ENCODE results near the gene PPP2R3A.
"Not testable (repeated sequence)": the region's sequence is repeated elsewhere in the genome, so short reads cannot be mapped to it uniquely, and the experiment has no call there.

Gene PPP2R3A

DNA sequence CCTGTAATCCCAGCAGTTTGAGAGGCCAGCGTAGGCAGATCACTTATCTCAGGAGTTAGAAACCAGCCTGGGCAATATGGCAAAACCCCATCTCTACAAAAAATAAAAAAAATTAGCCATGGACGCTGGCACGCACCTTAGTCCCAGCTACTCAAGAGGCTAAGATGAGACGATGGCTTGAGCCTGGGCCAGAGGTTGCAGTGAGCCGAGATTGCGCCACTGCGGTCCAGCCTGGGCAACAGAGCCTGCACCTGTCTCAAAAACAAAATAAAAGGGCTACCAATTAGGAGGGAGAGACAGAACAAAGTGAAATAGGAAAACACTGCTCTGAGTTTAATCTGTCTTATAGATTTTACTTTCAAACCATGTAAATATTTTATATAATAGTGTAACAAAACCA, 196.8 kb downstream of the PPP2R3A start:
- DNase-seq, result no peak

DNA sequence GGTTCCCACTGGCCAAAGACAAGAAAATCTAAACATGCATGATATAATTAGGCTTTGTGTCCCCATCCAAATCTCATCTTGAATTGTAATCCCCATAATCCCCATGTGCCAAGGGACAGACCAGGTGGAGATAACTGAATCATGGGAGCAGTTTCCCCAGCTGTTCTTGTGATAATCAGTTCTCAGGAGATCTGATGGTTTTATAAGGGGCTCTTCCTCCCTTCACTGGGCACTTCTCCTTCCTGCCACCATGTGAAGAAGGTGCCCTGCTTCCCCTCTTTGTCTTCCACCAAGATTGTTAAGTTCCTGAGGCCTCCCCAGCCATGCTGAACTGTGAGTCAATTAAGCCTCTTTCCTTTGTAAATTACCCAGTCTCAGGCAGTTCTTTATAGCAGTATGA, 198.1 kb downstream of the PPP2R3A start:
- not testable (repeated sequence) for DNase-seq

DNA sequence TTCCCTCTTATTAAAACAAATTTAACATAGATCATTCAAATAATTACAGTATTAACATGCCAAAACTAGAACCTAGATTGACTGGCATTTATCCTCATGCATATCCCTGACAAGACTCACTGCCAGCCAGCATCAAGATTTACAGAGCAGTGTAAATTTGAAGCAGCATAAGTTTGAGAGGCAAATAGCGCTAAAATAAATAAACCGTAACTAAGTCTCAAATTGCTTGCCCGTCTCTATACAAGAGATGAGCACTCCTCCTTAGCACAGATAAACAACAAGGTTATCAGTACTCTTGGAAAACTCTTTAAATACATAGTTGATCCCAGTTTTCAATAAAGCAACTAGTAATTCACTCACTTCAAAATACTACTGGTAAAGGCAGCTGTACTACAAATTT, 201.0 kb downstream of the PPP2R3A start:
- no peak for DNase-seq

DNA sequence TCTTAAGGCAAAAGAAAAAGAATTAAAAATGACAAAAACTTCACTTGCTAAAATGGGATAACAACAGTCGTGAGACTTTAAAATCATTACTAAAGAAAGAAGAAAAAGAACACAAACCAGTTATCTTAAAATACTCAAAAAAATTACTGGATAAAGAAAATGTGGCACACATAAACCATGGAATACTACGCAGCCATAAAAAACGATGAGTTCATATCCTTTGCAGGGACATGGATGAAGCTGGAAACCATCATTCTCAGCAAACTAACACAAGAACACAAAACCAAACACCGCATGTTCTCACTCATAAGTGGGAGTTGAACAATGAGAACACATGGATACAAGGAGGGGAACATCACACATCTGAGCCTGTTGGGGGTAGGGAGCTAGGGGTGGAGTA, 202.7 kb downstream of the PPP2R3A start:
- DNase-seq, result not testable (repeated sequence)

DNA sequence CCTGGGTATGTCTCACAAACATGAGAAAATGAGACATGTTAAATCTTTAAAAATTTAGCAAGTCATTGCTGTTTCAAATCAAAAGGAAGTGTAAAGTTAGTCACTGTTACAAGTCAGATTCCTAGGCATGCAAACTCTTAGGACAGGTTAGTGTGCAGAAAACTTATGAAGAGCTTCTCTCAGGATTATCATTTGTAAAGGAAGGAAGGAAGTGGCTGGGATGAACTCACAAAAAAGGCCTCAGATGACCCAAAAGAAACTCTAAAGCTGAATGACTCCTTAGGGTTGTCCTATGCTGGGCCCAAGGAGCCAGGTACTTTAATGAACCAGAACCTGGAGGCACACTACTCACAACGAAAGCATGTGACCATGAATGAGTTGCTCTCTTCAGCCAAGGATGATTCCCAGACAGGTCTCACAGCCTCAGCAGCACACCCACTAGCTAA, 205.6 kb downstream of the PPP2R3A start:
- DNase-seq, result no peak

DNA sequence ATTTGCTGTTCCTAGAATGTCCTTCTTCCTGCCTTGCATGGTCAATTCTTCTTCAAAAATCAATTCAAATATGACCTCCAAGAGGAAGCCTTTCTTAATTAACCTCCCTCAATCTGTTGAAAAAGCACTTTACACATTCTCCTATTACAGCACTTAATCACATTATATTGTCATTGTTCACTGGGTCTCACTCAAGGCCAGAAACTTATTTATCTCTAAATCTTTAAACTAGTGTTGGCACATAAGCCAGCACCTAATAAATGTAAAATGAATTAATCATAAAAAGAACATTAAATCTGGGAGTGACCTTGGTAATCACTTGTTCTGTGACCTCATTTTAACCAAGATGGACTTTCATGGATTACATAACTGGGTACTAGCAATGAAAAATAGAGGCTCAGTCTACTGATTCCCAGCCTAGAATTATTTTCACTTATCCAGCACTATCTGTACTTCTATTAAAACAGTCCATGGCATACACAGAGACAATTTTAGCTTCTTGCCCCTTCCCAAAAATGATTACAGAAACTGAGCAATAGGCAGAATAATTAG, 208.5 kb downstream of the PPP2R3A start:
- no peak for DNase-seq

DNA sequence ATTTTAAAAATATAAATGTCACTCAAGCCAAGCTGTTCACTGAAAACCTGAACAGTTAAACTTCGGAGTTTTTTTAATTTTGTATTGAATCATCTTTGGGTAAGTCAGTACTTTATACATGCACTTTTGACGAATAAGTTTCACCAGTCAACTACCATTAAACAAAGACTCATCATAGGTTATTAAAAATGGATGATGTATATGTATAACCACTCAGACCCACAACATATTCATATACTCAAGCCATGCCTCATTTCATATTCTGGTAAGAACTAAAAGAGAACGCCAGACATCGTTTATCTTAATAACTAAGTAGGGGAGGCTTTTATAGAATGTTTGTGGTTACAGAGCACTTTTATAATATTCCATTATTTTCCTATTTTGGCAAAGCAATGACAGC, 212.3 kb downstream of the PPP2R3A start:
- no peak for DNase-seq

DNA sequence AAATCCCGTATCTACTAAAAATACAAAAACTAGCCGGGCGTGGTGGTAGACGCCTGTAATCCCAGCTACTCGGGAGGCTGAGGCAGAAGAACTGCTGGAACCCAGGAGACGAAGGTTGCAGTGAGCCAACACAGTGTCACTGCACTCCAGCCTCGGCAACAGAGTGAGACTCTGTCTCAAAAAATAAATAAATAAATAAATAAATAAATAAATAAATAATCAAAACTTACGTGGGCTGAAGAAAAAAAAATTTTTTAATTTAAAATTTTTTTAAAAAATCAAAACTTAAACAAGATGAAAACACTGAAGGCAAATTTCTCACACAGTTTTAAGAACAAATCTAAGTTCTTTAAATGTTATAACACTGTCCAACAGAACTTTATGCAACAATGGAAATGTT, 216.2 kb downstream of the PPP2R3A start:
- DNase-seq, result no peak

DNA sequence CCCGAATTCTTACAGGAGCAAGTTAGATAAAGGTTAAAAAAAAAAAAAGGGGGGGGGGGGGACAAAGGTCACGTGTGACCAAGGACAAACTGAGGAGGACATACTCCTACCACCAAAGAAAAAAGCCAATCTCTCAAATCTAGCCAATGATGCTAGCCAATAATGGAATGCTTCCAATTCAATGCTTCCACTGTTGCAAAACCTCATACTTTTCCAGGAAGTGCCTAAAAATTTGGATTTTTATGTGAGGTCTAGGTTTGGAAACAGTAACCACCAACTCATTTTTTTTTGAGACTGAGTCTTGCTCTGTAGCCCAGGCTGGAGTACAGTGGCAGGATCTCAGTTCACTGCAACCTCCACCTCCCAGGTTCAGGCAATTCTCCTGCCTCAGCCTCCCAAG, 219.2 kb downstream of the PPP2R3A start:
- DNase-seq, result no peak

DNA sequence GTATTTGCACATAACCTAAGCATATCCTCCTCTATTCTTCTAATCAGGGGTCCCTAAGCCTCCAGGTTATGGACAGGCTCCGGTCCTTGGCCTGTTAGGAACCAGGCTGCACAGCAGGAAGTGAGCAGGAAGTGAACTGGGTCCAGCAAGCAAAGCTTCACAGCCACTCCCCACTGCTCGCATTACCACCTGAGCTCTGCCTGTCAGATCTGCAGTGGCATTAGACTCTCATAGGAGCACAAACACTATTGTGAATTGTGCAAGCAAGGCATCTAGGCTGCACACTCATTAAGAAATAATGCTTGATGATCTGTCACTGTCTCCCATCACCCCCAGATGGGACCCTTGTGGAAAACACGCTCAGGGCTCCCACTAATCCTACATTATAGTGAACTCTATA, 220.8 kb downstream of the PPP2R3A start:
- peak; percentile 46 for DNase-seq

DNA sequence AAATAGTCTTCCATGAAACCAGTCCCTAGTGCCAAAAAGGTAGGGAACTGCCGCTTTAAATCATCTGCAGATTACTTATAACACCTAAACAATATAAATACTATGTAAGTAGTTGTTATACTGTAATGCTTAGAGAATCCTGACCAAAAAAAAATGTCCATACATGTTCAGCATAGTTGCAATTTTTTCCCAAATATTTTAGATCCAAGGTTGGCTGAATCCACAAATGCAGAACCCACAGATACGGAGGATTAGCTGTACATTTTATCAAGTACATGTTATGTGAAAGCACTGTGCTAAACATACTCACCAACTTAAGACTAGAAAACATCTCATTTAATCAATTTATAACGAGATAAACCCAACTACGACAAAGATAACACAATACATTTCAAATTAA, 221.3 kb downstream of the PPP2R3A start:
- no peak for DNase-seq

DNA sequence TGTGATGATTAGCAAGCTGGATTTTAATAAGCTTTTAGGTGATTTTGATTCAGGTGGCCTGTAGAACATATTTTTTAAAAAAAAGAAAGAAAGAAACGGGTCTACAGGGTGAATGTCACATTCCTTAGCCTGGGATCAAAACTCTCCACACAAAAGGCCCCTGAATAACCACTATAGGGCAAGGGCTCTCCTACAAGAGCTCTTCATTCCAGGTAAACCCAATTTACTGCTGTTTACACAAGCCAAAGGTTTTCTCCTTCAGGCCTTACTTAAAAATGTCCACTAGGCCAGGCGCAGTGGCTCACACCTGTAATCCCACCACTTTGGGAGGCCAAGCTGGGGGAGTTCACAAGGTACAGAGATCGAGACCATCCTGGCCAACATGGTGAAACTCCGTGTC, 222.3 kb downstream of the PPP2R3A start:
- DNase-seq, result no peak

DNA sequence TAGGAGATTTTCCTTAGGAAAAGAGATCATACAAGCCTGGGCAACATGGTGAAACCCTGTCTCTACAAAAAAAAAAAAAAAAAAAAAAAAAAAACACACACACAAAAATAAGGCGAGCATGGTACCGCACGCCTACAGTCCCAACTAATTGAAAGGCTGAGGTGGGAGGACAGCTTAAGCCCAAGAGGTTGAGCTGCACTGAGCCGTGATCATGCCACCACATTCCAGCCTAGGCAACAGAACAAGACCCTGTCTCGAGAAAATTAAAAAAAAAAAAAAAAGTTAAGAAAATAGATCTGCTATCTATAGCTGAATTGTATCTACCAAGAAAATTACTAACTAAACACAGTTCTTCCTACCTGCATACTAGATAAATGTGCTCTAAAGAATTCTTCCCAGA, 223.5 kb downstream of the PPP2R3A start:
- no peak for DNase-seq

DNA sequence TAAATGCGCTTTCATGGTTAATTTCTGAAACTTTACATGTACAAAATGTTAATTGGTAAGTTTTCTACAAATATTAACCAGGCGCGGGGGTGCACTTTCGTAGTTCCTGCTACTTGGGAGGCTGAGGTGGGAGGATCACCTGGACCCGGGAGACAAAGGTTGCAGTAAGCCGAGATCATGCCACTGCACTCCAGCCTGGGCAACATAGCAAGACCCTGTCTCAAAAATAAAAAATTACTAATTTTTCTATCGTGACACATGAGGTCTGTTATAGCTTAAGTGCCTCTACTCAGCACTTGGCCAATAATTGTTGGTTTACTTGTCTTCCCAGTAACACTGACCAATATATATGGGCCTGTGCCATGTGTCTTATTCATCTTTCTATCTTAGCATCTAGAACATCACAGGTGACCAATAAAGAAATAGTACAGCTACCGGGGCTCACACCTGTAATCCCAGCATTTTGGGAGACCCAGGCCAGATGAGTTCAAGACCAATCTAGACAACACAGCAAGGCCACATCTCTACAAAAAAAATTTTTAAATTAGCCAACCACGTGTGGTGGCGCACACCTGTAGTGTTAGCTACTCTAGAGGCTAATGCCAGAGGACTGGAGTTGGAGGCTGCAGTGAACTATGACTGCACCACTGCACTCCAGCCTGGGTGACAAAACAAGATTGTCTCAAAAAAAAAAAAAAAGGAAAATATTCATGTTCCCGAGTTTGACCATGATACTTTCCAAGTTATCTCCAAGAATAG, 224.5 kb downstream of the PPP2R3A start:
- no peak for DNase-seq

DNA sequence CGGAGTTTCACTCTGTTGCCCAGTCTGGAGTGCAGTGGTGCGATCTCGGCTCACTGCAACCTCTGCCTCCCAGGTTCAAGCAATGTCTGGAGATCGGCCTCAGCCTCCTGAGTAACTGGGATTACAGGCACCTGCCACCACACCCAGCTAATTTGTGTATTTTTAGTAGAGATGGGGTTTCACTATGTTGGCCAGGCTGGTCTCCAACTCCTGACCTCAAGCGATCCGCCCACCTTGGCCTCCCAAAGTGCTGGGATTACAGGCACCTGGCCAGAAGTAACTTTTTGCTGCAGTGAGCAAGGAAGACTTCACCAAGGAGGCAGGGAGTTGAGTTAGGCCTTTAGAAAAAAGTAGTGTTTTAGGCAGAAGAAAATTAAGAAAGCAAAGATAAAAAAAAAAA, 226.7 kb downstream of the PPP2R3A start:
- not testable (repeated sequence) for DNase-seq

DNA sequence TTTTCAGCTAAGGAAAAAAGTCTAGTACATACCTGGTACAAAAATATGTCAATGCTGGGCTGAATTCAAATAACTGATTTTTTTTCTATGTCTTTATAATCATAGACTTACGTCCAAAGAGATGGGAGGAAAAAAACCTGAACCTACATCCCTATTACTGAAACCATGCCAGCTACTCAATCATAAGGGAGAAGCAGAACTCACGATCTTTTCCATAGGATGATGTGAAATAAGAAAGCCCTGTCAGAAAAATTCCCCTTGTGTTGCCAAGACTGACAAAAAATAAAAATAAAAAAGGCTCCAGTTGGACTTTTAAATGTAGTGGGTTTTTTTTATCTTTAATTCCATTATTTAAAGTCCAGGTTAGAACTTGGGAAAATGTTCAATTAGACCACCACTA, 227.3 kb downstream of the PPP2R3A start:
- DNase-seq, result no peak

DNA sequence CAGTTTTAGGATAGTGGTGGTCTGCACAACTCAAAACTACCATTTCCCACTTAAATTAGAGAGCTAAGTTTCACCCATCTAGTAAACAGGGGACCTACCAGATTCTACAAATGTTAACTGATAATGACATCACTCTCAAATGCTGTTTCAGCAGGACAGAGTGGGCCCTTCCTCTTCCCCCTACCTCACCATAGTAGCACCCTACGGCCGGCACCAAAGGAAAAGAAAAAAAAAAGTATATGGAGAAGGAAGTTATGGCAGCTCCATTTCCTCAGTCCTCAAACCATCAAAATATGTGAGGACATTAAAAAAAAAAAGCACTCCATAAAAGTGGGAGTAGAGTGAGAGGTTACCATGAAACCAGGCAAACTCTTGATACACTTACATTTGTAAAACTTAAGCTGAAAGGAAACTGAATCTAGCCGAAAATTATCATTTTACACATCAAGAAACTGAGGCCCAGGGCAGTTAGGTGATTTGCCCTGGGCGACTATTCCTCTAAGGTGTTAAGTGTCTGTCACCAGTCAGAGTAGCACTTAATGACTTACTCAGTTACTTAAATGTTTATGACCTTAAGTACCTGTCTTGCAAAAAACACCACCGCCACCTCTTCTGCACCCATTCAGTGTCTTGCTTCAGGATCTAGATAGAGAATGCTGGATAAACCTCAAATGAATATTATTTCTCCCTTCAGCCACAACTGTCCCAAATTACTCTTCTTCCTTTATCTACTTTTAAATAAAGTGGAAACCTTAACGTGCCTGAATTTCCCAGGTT, 227.9 kb downstream of the PPP2R3A start:
- DNase-seq, result no peak

DNA sequence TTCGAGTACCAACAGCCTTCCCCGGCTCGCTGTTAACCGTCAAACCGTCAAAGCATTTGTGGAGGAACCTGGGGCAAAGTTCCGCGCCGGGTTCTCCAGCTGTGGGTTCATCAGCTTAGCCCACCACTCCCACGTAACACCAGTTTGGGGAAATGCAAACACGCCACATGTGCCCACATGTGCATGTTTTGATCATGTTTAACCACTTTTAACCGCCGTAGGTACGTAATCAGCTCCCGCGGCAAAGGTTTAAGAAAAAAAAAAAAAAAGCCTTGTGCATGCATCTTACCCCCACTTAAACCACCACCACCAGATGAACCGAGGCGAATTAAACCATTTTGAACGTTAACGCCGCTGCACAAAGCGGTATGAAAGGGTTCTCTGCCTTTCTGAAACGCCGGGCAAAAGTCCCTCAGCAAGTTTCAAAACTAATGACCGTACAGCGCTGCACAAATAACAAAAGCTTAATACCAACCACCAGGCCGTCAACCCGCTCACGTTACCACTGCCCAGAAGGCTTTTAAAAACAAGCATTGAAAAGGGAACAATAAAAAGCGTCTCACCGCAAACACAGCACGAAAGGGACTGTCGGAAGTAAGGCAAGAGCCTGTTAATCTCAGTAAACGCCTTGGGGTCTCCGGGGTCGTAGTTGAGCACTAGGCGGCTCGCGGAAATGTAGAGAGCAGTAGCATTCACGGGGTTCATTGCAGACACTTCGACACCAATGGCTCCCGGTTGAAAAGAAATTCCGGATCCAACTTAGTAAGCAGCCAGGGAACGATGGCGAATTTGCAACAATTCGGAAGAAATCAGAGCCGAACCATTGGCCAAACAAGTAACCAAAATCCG, 229.1 kb downstream of the PPP2R3A start:
- DNase-seq, result peak; percentile 67

DNA sequence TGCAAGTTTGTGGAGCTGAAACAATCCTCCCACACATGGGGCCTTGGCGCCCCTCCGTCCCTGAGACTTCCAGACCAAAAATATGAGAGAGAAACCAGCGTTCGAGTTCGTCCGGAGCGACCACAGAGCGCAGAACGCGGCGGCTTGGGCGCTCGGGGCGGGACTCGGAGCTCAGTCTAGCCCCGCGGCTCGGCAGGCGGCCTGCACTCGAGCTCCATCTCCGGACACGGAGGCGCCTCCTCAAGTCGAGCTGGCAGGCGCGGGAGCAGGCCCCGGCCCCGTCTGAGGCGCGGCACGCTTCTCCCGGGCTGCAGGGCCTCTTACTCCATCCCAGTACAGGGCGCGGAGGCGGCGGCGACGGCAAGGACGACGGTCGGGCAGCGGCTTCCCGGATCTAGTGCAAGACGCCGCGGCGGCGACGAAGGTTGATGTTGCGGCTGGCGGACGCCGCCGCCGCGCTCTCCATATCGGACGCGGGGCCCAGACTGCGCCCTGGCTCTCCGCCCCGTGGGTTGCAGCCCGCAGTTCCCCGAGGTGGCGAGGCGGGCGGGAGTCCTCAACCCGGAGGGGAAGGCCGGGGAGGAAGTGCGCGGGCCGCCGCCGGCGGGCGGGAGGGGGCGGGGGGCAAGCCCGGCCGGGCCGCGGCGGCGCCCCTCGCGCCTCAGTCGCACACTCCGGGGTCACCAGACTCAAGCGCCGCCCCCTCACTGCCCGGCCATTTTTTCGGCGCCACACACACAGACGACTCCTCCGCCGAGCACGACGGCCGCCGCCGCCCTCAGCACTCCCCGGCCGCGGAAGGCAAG, 229.9 kb downstream of the PPP2R3A start:
- peak; percentile 76 for DNase-seq

DNA sequence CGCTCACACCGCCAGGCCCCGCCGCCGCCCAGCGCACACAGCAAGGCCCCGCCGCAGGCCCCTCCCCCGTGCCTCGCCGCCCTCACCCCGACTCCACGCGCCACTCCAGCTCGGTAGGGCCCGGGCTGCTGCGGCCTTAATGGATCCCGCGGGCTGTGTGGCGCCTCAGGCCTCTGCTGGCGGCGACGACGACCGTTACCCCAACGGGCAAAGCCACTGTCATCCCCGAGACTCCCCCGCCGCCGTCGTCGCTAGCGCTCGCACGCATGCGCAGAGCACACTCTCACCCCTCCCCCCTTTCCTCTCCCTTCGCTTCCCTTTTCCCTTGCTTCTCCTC, 230.5 kb downstream of the PPP2R3A start, which contains the start of gene MSL2:
TSS of gene MSL2 (minus strand) at position 272 of the 337 bp plus-strand sequence. CDS start 1,222 bp downstream, outside the sequence.
- DNase-seq, result no peak

DNA sequence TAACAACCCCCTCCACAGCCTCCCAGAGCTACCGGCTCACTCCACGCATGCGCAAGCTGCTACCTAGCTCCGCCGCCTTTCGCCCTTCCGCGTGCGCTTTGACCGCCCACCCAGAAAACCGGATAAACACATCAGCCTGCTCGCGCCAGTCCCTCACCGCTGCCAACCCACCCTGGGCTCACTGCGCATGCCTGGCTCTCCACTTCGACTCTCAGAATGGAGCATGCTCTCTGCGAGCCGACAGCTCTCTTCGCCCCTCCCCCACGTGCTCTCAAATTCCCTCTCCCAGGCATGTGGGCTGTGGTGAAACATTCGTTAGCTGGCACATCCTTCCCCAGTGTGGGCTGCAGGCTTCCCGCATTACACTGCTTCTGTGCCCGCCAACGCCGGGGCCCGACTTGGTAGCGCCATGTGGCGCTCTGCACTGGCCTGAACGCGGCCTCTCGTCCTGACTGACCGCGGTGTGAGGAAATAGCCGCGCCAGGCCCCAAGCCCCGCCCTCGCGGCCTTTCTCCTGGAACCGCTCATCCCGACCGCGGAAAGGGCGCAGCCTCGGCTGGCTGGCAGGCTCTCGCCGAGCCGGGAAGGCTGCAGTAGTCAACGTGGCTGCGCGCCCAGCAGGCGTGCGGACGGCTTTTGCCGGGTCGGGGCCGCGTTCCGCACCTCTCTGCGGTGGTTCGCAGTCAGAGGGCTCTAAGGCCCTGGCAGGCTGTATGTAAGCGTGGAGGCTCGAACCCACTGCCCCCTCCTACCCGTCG, 231.1 kb downstream of the PPP2R3A start:
- peak; percentile 100 for DNase-seq

Measured in CD4-positive, alpha-beta T cell treated with Interleukin-6 for 4 hours (primary cell).